HUES64 (cell line): Measurements from ENCODE around the gene CETN3.
"Not testable (repeated sequence)": the region's sequence is repeated elsewhere in the genome, so short reads cannot be mapped to it uniquely, and the experiment has no call there.

Experiments
- H3K27ac ChIP-seq: 2 replicates; pipeline ENCODE4 v1.7.0; 2013; ENCODE audit warnings: low read depth, low read length, inconsistent platforms
- H3K27me3 ChIP-seq: 2 replicates; pipeline ENCODE4 v1.6.1; 2013; ENCODE audit warnings: mild to moderate bottlenecking, low read length; ENCODE audit not compliant: insufficient read depth
- H3K36me3 ChIP-seq: 2 replicates; pipeline ENCODE4 v1.6.1; 2013; ENCODE audit warnings: mild to moderate bottlenecking, low read length; ENCODE audit not compliant: insufficient read depth
- H3K4me1 ChIP-seq: 2 replicates; pipeline ENCODE4 v1.6.1; 2013; ENCODE audit warnings: mild to moderate bottlenecking, low read length, moderate library complexity; ENCODE audit not compliant: insufficient read depth
- H3K4me3 ChIP-seq: 2 replicates; pipeline ENCODE4 v1.5.1; 2013; ENCODE audit warnings: mild to moderate bottlenecking, low read length, moderate library complexity
- H3K9ac ChIP-seq: 2 replicates; pipeline ENCODE4 v1.6.1; 2013; ENCODE audit warnings: mild to moderate bottlenecking, low read depth, low read length
- H3K9me3 ChIP-seq: 2 replicates; pipeline ENCODE4 v1.6.1; 2013; ENCODE audit warnings: low read depth, low read length; ENCODE audit not compliant: insufficient read depth
- whole genome bisulfite sequencing: fragments of 150-250, 120-280 bp; methylation state at CpG from one replicate; pipeline ENCODE4 v1.1.7; 2013; ENCODE audit warnings: missing lambda C conversion rate; 5-methylcytosine and 5-hydroxymethylcytosine counted together

The CETN3 gene

DNA sequence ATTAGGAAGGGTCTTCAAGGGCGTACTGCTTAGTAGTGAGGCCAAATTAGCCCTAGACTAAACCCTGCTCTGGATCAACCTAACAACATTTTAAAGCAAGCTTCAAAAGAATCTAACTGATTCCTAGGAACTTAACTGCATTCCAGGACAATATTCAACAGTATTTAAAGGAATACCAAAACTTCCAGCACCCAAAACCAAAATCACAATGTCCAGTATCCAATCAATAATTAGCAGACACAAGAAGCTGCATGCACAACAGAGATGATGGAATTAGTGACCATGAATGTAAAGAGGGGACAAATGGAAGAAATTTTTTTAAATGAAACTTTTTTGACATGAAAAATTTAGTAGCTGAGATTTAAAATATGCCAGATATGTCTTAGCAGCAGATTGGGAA, 53.9 kb downstream of the CETN3 start:
- 92% methylated on average over 1 of the region's 1 CpG for WGBS
- no peak overlapping the region for H3K4me3 ChIP-seq
- H3K9me3 ChIP-seq = no peaks in the 10 kb centered on the region
- no peaks in the 10 kb centered on the region for H3K36me3 ChIP-seq
- no peak overlapping the region for H3K27ac ChIP-seq
- H3K9ac ChIP-seq = no peak overlapping the region
- 0 out of 2 replicates have a peak, but pooled peaks cover 5% of the 10 kb centered on the region for H3K4me1 ChIP-seq
- H3K27me3 ChIP-seq = no peaks in the 10 kb centered on the region

DNA sequence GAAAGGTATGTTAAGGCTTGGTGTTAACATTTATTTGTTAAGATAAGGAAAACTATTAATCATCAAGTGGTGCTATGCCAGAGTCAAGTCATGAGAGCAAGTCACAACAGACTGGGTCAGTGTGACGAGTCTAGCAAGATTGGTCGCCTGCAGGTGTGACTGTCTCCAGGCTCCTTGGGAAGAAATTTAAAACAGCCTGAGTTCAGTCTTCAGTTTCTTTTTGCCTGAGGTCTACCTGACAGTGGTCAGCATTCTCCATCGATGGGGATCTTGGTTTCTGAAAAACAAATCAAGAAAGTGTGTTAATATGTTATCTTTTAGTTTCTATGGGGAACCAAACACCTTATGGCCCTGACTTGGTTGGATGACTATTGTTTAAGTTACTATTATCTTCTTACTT, 56.3 kb downstream of the CETN3 start:
- H3K9me3 ChIP-seq = no peaks in the 10 kb centered on the region
- H3K9ac ChIP-seq = no peak overlapping the region
- H3K27ac ChIP-seq = no peak overlapping the region
- H3K36me3 ChIP-seq = no peaks in the 10 kb centered on the region
- no peak overlapping the region for H3K4me3 ChIP-seq
- no peaks in the 10 kb centered on the region for H3K4me1 ChIP-seq
- 96% methylated on average over 3 of the region's 3 CpGs for WGBS
- no peaks in the 10 kb centered on the region for H3K27me3 ChIP-seq

DNA sequence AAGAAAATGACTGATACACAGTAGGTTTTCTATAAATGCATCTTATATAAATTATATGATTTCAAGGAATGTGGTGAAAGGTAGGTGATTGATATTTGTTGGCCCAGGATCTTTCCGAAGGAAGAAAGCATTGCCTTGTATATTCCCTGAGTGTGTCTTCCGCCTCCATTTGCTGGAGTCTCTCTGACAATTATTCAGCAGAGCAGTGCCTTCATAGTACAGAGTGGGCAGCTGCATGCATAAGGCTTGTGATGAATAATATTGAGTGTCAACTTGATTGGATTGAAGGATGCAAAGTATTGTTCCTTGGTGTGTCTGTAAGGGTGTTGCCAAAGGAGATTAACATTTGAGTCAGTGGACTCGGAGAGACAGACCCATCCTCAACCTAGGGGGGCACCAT, 58.5 kb downstream of the CETN3 start:
- Histone ChIP-seq H3K36me3 (no peaks in the 10 kb centered on the region), H3K9ac (no peak overlapping the region), H3K27ac (no peak overlapping the region), H3K4me1 (no peaks in the 10 kb centered on the region), H3K4me3 (no peak overlapping the region), H3K27me3 (no peaks in the 10 kb centered on the region), H3K9me3 (no peaks in the 10 kb centered on the region)
- 97% methylated on average over 3 of the region's 3 CpGs for WGBS

DNA sequence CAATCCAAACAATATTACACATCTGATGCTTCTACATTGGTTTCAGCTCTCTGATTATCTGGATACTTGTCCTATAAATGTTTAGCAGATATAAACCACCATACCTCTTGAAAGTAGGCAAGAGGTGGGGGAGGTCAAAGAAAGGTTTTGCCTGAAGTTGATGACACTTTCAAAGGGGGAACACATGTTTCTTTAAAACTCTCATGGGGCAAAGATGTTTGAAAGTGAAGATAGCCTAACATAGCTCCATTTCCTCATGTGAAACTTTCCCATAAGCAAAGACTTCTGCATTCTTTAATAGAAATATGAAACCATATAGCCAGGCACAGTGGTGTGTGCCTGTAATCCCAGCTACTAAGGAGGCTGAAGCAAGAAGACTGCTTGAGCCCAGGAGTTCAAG, 62.1 kb downstream of the CETN3 start:
- Histone ChIP-seq H3K27me3 (no peaks in the 10 kb centered on the region), H3K4me1 (no peaks in the 10 kb centered on the region), H3K9ac (no peak overlapping the region), H3K36me3 (no peaks in the 10 kb centered on the region), H3K9me3 (no peaks in the 10 kb centered on the region), H3K4me3 (no peak overlapping the region), H3K27ac (no peak overlapping the region)

DNA sequence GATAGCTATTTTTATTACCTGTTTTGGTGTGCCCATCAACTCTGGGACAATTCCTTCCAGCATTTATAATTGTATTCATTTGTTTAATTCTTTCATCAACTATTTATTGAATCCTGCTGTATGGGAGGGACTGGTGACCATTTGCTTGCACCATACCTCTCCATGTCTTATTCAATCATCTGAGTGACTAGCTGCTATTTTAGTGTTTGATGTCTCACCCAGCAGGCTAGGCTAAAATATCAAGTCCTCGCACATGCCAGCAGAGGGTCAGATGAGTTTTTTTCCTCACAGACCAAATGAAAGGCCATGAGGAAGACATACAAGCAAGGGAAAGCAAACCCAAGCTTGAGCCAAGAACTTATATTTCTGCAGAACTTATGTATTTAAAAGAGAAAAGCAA, 63.9 kb downstream of the CETN3 start:
- H3K27ac ChIP-seq = no peak overlapping the region
- H3K4me3 ChIP-seq = no peak overlapping the region
- no peaks in the 10 kb centered on the region for H3K9me3 ChIP-seq
- H3K36me3 ChIP-seq = no peaks in the 10 kb centered on the region
- H3K9ac ChIP-seq = no peak overlapping the region
- no peaks in the 10 kb centered on the region for H3K27me3 ChIP-seq
- WGBS = 89% methylated on average over 1 of the region's 1 CpG
- no peaks in the 10 kb centered on the region for H3K4me1 ChIP-seq

DNA sequence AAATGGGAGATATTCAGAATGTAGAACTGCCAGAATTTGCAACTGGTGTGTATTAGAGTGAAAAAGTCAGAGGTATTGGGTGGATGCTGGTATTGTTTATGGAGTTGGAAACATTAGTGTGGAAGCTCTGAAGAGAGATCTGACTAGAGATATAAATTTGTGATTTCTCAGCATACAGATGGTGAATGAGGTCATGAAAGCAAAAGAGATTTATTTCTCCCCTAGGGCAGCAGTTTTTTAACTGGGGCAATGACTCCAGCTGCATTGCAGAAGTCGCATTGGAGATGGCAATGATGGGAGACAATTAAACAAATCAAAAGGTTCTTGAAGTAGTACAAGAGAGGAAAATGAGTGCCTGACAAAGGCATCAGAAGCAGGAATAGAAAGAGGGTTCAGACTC, 64.9 kb downstream of the CETN3 start:
- H3K27me3 ChIP-seq = no peaks in the 10 kb centered on the region
- H3K4me1 ChIP-seq = no peaks in the 10 kb centered on the region
- H3K36me3 ChIP-seq = no peaks in the 10 kb centered on the region
- H3K9ac ChIP-seq = no peak overlapping the region
- 87% methylated on average over 1 of the region's 1 CpG for WGBS
- no peak overlapping the region for H3K27ac ChIP-seq
- no peaks in the 10 kb centered on the region for H3K9me3 ChIP-seq
- no peak overlapping the region for H3K4me3 ChIP-seq

DNA sequence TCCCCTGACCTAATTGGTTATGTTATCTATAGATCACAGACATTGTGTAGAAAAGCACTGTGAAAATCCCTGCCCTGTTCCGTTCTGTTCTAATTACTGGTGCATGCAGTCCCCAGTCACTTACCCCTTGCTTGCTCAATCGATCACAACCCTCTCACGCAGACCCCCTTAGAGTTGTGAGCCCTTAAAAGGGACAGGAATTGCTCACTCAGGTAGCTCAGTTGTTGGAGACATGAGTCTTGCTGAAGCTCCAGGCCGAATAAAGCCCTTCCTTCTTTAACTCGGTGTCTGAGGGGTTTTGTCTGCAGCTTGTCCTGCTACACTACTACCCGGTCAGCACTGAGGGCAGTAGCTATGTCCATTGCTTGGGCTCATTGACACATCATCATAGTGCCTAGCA, 65.8 kb downstream of the CETN3 start:
- not testable (repeated sequence) for H3K4me3 ChIP-seq, H3K9me3 ChIP-seq, H3K36me3 ChIP-seq, H3K27me3 ChIP-seq, H3K9ac ChIP-seq, H3K27ac ChIP-seq, H3K4me1 ChIP-seq
- WGBS = 86% methylated on average over 6 of the region's 6 CpGs

DNA sequence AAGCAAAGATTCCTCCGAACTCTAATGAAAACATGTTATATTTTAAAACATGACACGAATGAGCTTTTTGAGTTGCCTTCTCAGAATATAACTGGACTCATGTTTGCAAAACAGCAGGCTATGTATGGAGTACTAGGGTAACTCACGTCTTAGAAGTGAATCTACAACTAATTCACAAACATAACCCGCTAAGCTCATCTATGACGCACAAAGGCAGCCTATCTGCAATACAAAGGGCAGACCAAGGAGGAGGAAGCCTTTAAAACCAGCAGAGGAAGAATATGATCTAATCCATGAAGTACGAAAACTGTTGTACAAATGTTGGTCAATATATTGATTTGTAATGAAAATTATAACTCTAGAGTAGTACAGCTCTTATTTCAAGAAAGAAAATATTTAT, 67.0 kb downstream of the CETN3 start:
- Histone ChIP-seq H3K4me1 (no peaks in the 10 kb centered on the region), H3K36me3 (no peaks in the 10 kb centered on the region), H3K27ac (no peak overlapping the region), H3K9ac (no peak overlapping the region), H3K9me3 (no peaks in the 10 kb centered on the region), H3K4me3 (no peak overlapping the region), H3K27me3 (no peaks in the 10 kb centered on the region)
- 88% methylated on average over 5 of the region's 6 CpGs for WGBS
